Liver (tissue), 9 donors: ENCODE data around the gene SH3BP5L. TPM values are rescaled to one million over a fixed set of nuclear protein-coding genes. Genes with fewer than 3 reads are reported as not detected.

Experiments
- DNase-seq: peaks from one replicate; pipeline ENCODE4 v3.0.0-alpha.2; 2017; ENCODE audit warnings: low spot score
- H3K27ac ChIP-seq, 2 donors: one replicate each; pipeline ENCODE4 v1.7.0; 2013; ENCODE audit warnings: inconsistent platforms in 2 of 2, low read length in 2 of 2, control low read depth in 1 of 2, low read depth in 1 of 2, mild to moderate bottlenecking in 1 of 2
- H3K27me3 ChIP-seq, 4 donors: one replicate each; pipeline versions ENCODE4 v1.6.1 to v1.7.0; 2013; ENCODE audit warnings: low read length in 3 of 4, inconsistent platforms in 1 of 4, mild to moderate bottlenecking in 1 of 4, moderate library complexity in 1 of 4; ENCODE audit not compliant: control insufficient read depth in 4 of 4, insufficient read depth in 4 of 4
- H3K36me3 ChIP-seq, 4 donors: one replicate each; pipeline versions ENCODE4 v1.6.1 to v1.7.0; 2013; ENCODE audit warnings: low read length in 3 of 4, mild to moderate bottlenecking in 3 of 4, low read depth in 1 of 4, moderate library complexity in 1 of 4; ENCODE audit not compliant: control insufficient read depth in 4 of 4, insufficient read depth in 3 of 4
- H3K4me1 ChIP-seq, 4 donors: one replicate each; pipeline versions ENCODE4 v1.6.1 to v1.7.0; 2013; ENCODE audit warnings: low read length in 3 of 4, mild to moderate bottlenecking in 3 of 4, moderate library complexity in 1 of 4; ENCODE audit not compliant: control insufficient read depth in 4 of 4, insufficient read depth in 4 of 4
- H3K4me3 ChIP-seq, 3 donors: one replicate each; pipeline versions ENCODE4 v1.6.1 to v1.7.0; 2013; ENCODE audit warnings: low read length in 3 of 3, control low read depth in 1 of 3, low read depth in 1 of 3, mild to moderate bottlenecking in 1 of 3
- H3K9ac ChIP-seq, 2 donors: one replicate each; pipeline ENCODE4 v1.7.0; 2013; ENCODE audit warnings: low read length in 2 of 2, mild to moderate bottlenecking in 2 of 2, moderate library complexity in 2 of 2, control low read depth in 1 of 2, low read depth in 1 of 2
- H3K9me3 ChIP-seq, 4 donors: one replicate each; pipeline versions ENCODE4 v1.6.1 to v1.7.0; 2013; ENCODE audit warnings: low read length in 3 of 4; ENCODE audit not compliant: control insufficient read depth in 4 of 4
- FOXA2 ChIP-seq: IDR thresholded peaks from 2 replicates; pipeline ENCODE4 v1.6.1; 2016; ENCODE audit warnings: antibody characterized with exemption
- HNF4A ChIP-seq, 2 donors: conservative IDR thresholded peaks; 2 replicates each; pipeline ENCODE4 v1.6.1; 2016; ENCODE audit warnings: antibody characterized with exemption in 2 of 2, mild to moderate bottlenecking in 2 of 2
- HNF4G ChIP-seq: IDR thresholded peaks from 2 replicates; pipeline ENCODE4 v1.6.1; 2016; ENCODE audit warnings: antibody characterized with exemption
- NR2F2 ChIP-seq: IDR thresholded peaks from 2 replicates; pipeline ENCODE4 v1.6.1; 2016; ENCODE audit warnings: antibody characterized with exemption
- RAD21 ChIP-seq, 2 donors: IDR thresholded peaks; 2 replicates each; pipeline ENCODE4 v1.6.1; 2016; ENCODE audit warnings: antibody characterized with exemption in 2 of 2, mild to moderate bottlenecking in 2 of 2
- SP1 ChIP-seq: IDR thresholded peaks from 2 replicates; pipeline ENCODE4 v1.6.1; 2018; ENCODE audit warnings: antibody characterized with exemption, mild to moderate bottlenecking
- TAF1 ChIP-seq: conservative IDR thresholded peaks from 2 replicates; pipeline ENCODE4 v1.6.1; 2016; ENCODE audit warnings: antibody characterized with exemption, mild to moderate bottlenecking
- YY1 ChIP-seq: IDR thresholded peaks from 2 replicates; pipeline ENCODE4 v1.6.1; 2016; ENCODE audit warnings: antibody characterized with exemption, mild to moderate bottlenecking
- WGBS: extraction: QIAGEN DNeasy Blood & Tissue Kit; methylation state at CpG from one replicate; pipeline ENCODE4 v1.1.7; 2013; 5-methylcytosine and 5-hydroxymethylcytosine counted together
- polyA plus RNA-seq, 2 donors: library from polyadenylated mRNA; stranded (reverse) in 1 of 2; unstranded in 1 of 2; fragments of 200-250 nt in 1 of 2; fragments of >200 nt in 1 of 2; fragmentation: Nextera tagmentation in 1 of 2; extraction: Ambion mirVana in 1 of 2; gene quantifications; one replicate each; pipeline versions ENCODE4 v1.2.1 to v1.2.3, GENCODE V29; 2013 to 2015
- total RNA-seq, 2 donors: library from RNA; depleted of rRNA; stranded (reverse); fragments of >200 nt; gene quantifications; one replicate each; pipeline ENCODE4 v1.2.3, GENCODE V29; 2014
- TF ChIP-seq, protein P1 (sequence below): IDR thresholded peaks from 2 replicates; pipeline ENCODE4 v1.6.1; 2016; ENCODE audit warnings: antibody characterized with exemption
- TF ChIP-seq, protein P2 (sequence below): IDR thresholded peaks from 2 replicates; pipeline ENCODE4 v1.6.1; 2016; ENCODE audit warnings: antibody characterized with exemption
- TF ChIP-seq, protein P3 (sequence below): fragments of 150-350 bp; IDR thresholded peaks from 2 replicates; pipeline ENCODE4 v1.5.1; 2017; ENCODE audit warnings: improper control_type of control experiment, low read depth, low read length; ENCODE audit not compliant: missing input control
- TF ChIP-seq, protein P4 (sequence below): IDR thresholded peaks from 2 replicates; pipeline ENCODE4 v1.6.1; 2016; ENCODE audit warnings: antibody characterized with exemption, mild to moderate bottlenecking
- donor health status: healthy.
- donor health status: healthy.
- donor health status: healthy.
- donor health status: healthy.
- donor health status: healthy.

SH3BP5L gene
- total and polyA plus RNA-seq, 4 donors = 1.5 to 16.4 (median 12.4) TPM

DNA sequence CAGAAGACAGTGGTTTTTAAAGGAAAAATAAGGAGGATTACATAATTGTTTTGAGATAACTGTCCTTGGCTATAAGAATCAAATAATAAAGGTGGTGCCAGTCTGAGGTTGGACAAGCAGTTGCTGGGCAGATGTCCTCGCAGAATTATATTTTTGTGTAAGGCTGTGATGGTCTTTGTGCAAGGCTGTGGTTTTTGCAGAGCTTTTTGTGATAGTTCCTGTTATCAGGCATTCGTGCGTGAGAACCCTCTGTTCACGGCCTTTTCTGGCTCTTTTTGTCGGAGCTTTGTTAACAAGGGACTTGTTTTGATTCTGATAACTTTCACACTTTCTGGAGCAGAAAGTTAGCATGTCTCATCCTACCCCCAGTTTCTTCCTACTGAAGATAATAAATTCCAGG, 33.4 kb downstream of the SH3BP5L start:
- Histone ChIP-seq H3K4me3 (no peak overlapping the region), H3K4me1 (peaks cover 0 to 4% (median 0%) of the 10 kb centered on the region in 4 donors), H3K36me3 (no peaks in the 10 kb centered on the region), H3K27ac (no peak overlapping the region), H3K9ac (no peak overlapping the region), H3K9me3 (no peaks in the 10 kb centered on the region), H3K27me3 (no peaks in the 10 kb centered on the region)
- TF ChIP-seq FOXA2 = no peak
- TF ChIP-seq SP1 = no peak
- TF ChIP-seq, protein P1, sequence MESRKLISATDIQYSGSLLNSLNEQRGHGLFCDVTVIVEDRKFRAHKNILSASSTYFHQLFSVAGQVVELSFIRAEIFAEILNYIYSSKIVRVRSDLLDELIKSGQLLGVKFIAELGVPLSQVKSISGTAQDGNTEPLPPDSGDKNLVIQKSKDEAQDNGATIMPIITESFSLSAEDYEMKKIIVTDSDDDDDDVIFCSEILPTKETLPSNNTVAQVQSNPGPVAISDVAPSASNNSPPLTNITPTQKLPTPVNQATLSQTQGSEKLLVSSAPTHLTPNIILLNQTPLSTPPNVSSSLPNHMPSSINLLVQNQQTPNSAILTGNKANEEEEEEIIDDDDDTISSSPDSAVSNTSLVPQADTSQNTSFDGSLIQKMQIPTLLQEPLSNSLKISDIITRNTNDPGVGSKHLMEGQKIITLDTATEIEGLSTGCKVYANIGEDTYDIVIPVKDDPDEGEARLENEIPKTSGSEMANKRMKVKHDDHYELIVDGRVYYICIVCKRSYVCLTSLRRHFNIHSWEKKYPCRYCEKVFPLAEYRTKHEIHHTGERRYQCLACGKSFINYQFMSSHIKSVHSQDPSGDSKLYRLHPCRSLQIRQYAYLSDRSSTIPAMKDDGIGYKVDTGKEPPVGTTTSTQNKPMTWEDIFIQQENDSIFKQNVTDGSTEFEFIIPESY = no peak
- TF ChIP-seq HNF4G = no peak
- TF ChIP-seq TAF1 = no peak
- TF ChIP-seq, protein P2, sequence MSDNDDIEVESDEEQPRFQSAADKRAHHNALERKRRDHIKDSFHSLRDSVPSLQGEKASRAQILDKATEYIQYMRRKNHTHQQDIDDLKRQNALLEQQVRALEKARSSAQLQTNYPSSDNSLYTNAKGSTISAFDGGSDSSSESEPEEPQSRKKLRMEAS = no peak
- TF ChIP-seq NR2F2 = no peak
- peak; percentile 10 for DNase-seq
- 83% methylated on average over 5 of the region's 5 CpGs for WGBS

DNA sequence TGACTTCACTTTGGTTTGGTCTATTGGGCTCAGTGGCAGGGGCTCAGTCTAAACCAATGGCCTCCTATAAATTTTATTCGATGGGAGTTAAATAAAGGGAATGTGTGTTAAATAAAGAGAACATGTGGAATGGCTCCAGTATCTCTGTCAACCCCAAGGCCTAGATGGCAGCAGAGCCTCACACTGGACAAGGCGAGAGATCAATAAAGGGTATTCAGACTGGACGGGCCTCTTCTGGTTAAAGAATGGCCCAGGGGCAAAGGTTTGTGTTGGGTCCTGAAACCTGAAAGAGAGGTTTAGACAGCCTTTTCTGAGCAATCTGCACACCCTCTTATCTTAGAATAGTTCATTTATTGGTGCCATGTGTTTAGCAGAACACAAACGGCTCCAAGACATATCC, 34.7 kb downstream of the SH3BP5L start:
- H3K9ac ChIP-seq = no peak overlapping the region
- no peaks in the 10 kb centered on the region for H3K36me3 ChIP-seq
- no peak overlapping the region for H3K27ac ChIP-seq
- no peaks in the 10 kb centered on the region for H3K27me3 ChIP-seq
- DNase-seq = no peak
- H3K4me1 ChIP-seq = peaks cover 0 to 4% (median 0%) of the 10 kb centered on the region in 4 donors
- no peak overlapping the region for H3K4me3 ChIP-seq
- no peaks in the 10 kb centered on the region for H3K9me3 ChIP-seq
- 55% methylated on average over 4 of the region's 4 CpGs for WGBS
- TF ChIP-seq SP1 (no peak), HNF4A (conservative IDR thresholded peaks at IDR 0.05) (peak; percentile 58 to 68), YY1 (peak; percentile 25), RAD21 (IDR thresholded peaks at IDR 0.05) (peak; percentile 74 to 77), HNF4G (peak; percentile 42)
- TF ChIP-seq, protein P2 = no peak
- TF ChIP-seq, protein P3, sequence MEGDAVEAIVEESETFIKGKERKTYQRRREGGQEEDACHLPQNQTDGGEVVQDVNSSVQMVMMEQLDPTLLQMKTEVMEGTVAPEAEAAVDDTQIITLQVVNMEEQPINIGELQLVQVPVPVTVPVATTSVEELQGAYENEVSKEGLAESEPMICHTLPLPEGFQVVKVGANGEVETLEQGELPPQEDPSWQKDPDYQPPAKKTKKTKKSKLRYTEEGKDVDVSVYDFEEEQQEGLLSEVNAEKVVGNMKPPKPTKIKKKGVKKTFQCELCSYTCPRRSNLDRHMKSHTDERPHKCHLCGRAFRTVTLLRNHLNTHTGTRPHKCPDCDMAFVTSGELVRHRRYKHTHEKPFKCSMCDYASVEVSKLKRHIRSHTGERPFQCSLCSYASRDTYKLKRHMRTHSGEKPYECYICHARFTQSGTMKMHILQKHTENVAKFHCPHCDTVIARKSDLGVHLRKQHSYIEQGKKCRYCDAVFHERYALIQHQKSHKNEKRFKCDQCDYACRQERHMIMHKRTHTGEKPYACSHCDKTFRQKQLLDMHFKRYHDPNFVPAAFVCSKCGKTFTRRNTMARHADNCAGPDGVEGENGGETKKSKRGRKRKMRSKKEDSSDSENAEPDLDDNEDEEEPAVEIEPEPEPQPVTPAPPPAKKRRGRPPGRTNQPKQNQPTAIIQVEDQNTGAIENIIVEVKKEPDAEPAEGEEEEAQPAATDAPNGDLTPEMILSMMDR = peak; percentile 26
- TF ChIP-seq, protein P4, sequence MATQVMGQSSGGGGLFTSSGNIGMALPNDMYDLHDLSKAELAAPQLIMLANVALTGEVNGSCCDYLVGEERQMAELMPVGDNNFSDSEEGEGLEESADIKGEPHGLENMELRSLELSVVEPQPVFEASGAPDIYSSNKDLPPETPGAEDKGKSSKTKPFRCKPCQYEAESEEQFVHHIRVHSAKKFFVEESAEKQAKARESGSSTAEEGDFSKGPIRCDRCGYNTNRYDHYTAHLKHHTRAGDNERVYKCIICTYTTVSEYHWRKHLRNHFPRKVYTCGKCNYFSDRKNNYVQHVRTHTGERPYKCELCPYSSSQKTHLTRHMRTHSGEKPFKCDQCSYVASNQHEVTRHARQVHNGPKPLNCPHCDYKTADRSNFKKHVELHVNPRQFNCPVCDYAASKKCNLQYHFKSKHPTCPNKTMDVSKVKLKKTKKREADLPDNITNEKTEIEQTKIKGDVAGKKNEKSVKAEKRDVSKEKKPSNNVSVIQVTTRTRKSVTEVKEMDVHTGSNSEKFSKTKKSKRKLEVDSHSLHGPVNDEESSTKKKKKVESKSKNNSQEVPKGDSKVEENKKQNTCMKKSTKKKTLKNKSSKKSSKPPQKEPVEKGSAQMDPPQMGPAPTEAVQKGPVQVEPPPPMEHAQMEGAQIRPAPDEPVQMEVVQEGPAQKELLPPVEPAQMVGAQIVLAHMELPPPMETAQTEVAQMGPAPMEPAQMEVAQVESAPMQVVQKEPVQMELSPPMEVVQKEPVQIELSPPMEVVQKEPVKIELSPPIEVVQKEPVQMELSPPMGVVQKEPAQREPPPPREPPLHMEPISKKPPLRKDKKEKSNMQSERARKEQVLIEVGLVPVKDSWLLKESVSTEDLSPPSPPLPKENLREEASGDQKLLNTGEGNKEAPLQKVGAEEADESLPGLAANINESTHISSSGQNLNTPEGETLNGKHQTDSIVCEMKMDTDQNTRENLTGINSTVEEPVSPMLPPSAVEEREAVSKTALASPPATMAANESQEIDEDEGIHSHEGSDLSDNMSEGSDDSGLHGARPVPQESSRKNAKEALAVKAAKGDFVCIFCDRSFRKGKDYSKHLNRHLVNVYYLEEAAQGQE = no peak
